Omental fat pad (tissue), 4 donors: ENCODE results near the gene ELOVL4. TPM values are rescaled to one million over a fixed set of nuclear protein-coding genes. Genes with fewer than 3 reads are reported as not detected.

Experiments
- ATAC-seq: fragments of 150-250 bp; one replicate; pipeline ENCODE4 v1.9.1; 2016; ENCODE audit warnings: mild to moderate bottlenecking, moderate library complexity; ENCODE audit not compliant: low FRiP score
- DNase-seq: peaks from one replicate; pipeline ENCODE4 v3.0.0-alpha.2; 2019; ENCODE audit warnings: low spot score
- total RNA-seq, 4 donors: library from RNA; depleted of rRNA; stranded (reverse); fragments of >200 nt; gene quantifications; one replicate each; pipeline ENCODE4 v1.1.0, GENCODE V29; 2016
- TF ChIP-seq, protein P1 (sequence below), 3 donors: fragments of 450-650 bp; IDR thresholded peaks; one replicate each; pipeline ENCODE4 v1.5.1; 2016 to 2017; ENCODE audit warnings: antibody characterized with exemption in 3 of 3, mild to moderate bottlenecking in 3 of 3, moderate library complexity in 2 of 3

ELOVL4 gene
- total RNA-seq, 4 donors from 2014 or later: 0.19 to 0.95 (median 0.37) TPM

DNA sequence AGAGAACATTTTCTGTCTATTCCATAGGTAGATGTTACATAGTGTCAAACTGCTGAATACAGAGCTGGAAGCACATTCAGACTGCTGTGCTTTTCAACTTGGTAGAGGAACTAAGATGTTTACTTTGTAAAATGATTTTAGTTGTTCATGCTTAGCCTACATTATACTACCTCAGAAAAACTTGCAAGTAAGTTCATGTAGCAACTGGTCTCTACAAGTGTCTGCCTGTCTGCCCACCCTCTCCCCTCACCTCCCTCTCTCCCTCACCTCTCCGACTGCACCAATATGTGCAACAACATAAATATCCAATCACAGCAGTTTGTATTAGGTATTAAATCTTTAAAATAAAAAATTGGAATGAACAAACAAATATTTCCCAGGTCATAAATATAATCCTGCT is 25.3 kb downstream of the ELOVL4 start:
- no peak for DNase-seq
- TF ChIP-seq, protein P1, sequence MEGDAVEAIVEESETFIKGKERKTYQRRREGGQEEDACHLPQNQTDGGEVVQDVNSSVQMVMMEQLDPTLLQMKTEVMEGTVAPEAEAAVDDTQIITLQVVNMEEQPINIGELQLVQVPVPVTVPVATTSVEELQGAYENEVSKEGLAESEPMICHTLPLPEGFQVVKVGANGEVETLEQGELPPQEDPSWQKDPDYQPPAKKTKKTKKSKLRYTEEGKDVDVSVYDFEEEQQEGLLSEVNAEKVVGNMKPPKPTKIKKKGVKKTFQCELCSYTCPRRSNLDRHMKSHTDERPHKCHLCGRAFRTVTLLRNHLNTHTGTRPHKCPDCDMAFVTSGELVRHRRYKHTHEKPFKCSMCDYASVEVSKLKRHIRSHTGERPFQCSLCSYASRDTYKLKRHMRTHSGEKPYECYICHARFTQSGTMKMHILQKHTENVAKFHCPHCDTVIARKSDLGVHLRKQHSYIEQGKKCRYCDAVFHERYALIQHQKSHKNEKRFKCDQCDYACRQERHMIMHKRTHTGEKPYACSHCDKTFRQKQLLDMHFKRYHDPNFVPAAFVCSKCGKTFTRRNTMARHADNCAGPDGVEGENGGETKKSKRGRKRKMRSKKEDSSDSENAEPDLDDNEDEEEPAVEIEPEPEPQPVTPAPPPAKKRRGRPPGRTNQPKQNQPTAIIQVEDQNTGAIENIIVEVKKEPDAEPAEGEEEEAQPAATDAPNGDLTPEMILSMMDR (IDR thresholded peaks at IDR 0.05): no peak
- no peak for ATAC-seq

DNA sequence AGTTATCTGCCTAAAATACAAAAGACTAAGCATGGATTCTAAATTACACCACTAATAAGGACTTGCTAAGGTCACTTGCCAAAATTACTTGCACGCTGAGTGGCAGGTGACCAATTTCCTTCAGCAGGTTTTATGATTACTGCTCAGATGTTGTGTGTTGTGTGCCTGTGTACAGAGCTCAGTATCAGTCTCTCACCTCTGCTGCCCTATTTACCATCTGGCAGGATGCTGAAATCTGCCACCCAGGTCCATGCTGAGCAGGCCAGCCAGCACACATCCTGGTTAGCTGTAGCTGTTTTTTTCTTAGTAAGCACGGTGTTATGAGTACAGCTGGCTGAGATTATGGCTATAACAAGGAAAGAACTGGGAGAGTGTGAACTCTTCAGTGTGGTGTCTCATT is 34.0 kb downstream of the ELOVL4 start:
- TF ChIP-seq, protein P1 (IDR thresholded peaks at IDR 0.05): no peak
- no peak for ATAC-seq

DNA sequence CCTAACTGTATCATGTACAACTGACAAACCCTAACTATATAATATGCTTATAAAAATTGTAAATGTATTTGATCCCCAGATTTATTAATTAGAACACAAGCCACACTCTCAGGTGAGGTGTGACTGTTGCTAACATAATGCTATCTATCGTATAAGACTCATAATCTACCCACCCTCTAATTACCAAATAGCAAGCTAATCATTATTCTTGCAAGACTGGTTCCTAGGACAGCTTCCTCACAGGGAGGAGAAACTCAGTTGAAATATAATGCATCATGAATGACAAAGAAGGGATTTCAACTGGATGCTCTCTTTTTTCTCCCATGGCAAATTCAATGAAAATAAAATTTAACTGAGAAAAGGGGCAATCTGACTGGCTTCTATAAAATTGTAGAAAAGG is 35.4 kb downstream of the ELOVL4 start:
- ATAC-seq (no peak), DNase-seq (no peak)
- TF ChIP-seq, protein P1 (IDR thresholded peaks at IDR 0.05): no peak

More for the DNA sequence above, 34.0 kb downstream of the ELOVL4 start:
- no peak for DNase-seq

DNA sequence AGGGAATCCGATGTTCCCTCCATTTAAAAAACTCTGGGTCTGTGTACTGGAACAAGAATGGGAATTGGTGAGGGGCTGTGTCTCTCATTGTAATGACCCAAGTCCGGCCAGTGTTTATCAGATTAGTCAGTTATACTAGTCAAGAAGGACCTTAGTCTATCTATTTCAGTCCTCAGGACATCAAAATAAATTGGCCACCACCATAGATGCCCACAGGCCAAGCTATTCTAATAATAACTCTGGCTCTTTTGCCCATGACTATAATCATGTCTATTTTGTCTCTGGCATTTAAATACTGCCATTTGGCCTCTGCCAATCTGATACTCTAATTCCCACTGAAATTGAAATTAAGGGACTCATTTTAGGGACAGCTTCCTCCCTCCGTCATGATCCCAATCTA is 37.8 kb downstream of the ELOVL4 start:
- ATAC-seq (no peak), DNase-seq (no peak)
- TF ChIP-seq, protein P1 (IDR thresholded peaks at IDR 0.05): no peak

DNA sequence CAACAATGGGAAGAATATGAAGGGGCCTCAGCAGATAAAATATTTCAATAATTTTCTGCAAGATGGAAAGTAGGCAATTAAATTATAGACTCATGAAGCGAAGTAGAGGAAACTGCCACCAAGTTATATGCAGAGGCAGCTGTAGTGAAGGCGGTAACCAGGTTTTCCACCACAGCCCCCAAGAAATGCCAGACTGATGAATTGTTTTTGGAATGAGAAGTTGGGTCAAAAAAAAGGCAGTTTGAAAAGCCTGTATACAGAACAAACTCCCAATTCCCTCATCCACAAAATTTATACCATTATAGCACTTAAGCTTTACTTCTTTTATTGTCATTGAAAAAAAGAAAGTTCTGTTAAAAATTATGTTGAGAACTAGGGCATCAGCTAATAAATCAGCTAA is 45.3 kb downstream of the ELOVL4 start:
- DNase-seq (no peak), ATAC-seq (no peak)
- TF ChIP-seq, protein P1 (IDR thresholded peaks at IDR 0.05): no peak

DNA sequence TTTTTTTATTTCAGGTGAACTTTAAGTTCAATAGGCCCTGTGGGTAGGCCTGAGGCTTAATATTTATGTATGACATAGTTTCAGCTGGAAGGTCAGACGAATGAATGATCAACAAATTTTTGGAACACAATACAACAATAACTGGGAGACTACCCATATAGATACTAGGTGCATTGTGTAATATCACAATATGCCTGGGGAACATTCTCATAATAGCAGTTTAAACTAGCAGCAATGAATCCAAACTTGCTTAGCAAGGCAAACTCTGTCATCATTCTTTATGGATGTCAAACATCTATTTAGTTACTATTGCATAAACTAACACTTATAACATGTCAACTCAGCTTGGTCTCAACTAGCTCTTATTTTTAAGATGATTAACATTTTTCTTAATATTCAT is 49.3 kb downstream of the ELOVL4 start:
- TF ChIP-seq, protein P1 (IDR thresholded peaks at IDR 0.05): no peak
- DNase-seq (no peak), ATAC-seq (no peak)

DNA sequence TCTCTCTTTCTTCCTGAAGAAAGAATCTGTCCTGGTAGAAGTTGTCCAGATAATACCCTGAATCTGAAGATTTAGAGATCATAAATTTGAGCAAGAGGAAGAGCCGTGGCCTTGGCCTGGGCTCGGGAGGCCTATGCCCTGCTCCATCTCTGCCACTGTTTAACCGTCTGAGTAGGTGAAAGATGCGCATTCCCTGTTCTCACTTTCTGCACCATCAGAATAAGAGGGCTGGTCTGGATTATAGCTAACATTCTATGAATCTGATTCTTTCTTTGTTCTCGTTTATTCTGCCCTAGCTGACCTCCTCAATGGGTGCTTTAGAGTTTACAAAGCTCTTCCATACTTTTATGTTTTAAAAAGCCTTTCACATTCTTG is 51.3 kb downstream of the ELOVL4 start:
- ATAC-seq: no peak
- no peak for DNase-seq
- TF ChIP-seq, protein P1 (IDR thresholded peaks at IDR 0.05): no peak
